Aorta (tissue), 5 donors: ENCODE data around the gene RAD17. TPM values are rescaled to one million over a fixed set of nuclear protein-coding genes. Genes with fewer than 3 reads are reported as not detected.
"Not testable (repeated sequence)": the region's sequence is repeated elsewhere in the genome, so short reads cannot be mapped to it uniquely, and the experiment has no call there.

Source experiments
- ATAC-seq: fragments of 200-7000 bp; cut with Tn5 transposase; one replicate; pipeline ENCODE4 v1.9.1; 2022; ENCODE audit warnings: moderate library complexity; ENCODE audit not compliant: low FRiP score
- DNase-seq, 2 donors: peaks; one replicate each; pipeline ENCODE4 v3.0.0-alpha.2; 2020
- H3K27ac ChIP-seq, 2 donors: one replicate each; pipeline ENCODE4 v1.5.1; 2013; ENCODE audit warnings: low read length in 2 of 2, mild to moderate bottlenecking in 2 of 2, moderate library complexity in 2 of 2, control low read depth in 1 of 2, inconsistent platforms in 1 of 2, low read depth in 1 of 2
- H3K27me3 ChIP-seq, 2 donors: one replicate each; pipeline ENCODE4 v1.6.1; 2013; ENCODE audit warnings: control low read depth in 1 of 2, low read length in 1 of 2, mild to moderate bottlenecking in 1 of 2, moderate library complexity in 1 of 2; ENCODE audit not compliant: insufficient read depth in 2 of 2, control insufficient read depth in 1 of 2
- H3K36me3 ChIP-seq, 2 donors: one replicate each; pipeline ENCODE4 v1.6.1; 2013; ENCODE audit warnings: control low read depth in 1 of 2, low read length in 1 of 2, mild to moderate bottlenecking in 1 of 2; ENCODE audit not compliant: insufficient read depth in 2 of 2, control insufficient read depth in 1 of 2
- H3K4me1 ChIP-seq, 2 donors: one replicate each; pipeline ENCODE4 v1.6.1; 2013; ENCODE audit warnings: low read length in 2 of 2, control low read depth in 1 of 2, mild to moderate bottlenecking in 1 of 2, moderate library complexity in 1 of 2; ENCODE audit not compliant: insufficient read depth in 2 of 2, control insufficient read depth in 1 of 2
- H3K4me3 ChIP-seq, 2 donors: one replicate each; pipeline ENCODE4 v1.5.1; 2013; ENCODE audit warnings: low read length in 2 of 2, control low read depth in 1 of 2, mild to moderate bottlenecking in 1 of 2
- H3K9me3 ChIP-seq: one replicate; pipeline ENCODE4 v1.6.1; 2013; ENCODE audit warnings: mild to moderate bottlenecking, low read length; ENCODE audit not compliant: control insufficient read depth
- WGBS, 2 donors: extraction: QIAGEN DNeasy Blood & Tissue Kit; methylation state at CpG; one replicate each; pipeline ENCODE4 v1.1.7; 2013; 5-methylcytosine and 5-hydroxymethylcytosine counted together
- intact Hi-C, 2 donors: fragments of 100-400 bp; cut with DNase I; formaldehyde crosslinking; loops; one replicate each; pipeline versions ENCODE4 v1.14.2 to v1.15.0; 2022
- polyA plus RNA-seq, 2 donors: library from polyadenylated mRNA; stranded (reverse); fragments of 200-250 nt; gene quantifications; one replicate each; pipeline ENCODE4 v1.2.3, GENCODE V29; 2013
- total RNA-seq, 2 donors: library from RNA; stranded (reverse); fragmentation: NEBNext Ultra II Directional; extraction: Animal tissue kit (Norgen Biotek cat#: 25700); gene quantifications; one replicate each; pipeline ENCODE4 v1.2.1, GENCODE V29; 2021
- donor health status: healthy with polysubstance abuse.
- donor health status: Bipolar disorder and iron deficiency.
- donor health status: DM: no; HTN: no; CAD: no.
- donor health status: DM: no; HTN: no; CAD: no.
- donor health status: DM: yes; HTN: yes; CAD: no.

RAD17 gene
- total and polyA plus RNA-seq, 4 donors = 13.9 to 18.0 (median 16.6) TPM

DNA sequence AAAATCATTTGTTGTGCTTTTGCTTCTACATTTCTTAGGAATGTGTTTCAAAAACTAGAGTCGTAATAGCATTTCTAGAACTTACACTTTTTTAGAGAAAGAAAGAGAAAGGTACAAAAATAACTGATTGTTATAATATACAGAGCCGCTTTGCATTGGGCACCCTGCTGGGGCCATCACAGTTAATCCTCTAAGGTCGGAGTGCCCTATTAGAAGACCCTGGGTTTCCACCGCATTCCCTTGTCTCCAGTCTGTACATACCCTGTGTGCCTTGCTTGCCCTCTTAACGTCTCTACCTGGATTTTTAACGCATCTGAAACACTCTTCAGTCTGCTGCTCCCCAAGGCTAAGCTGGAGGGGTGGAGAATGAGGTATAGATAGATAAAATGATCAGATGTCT, 46.6 kb downstream of the RAD17 start:
- 86 to 93% methylated on average over 6 of the region's 6 CpGs for WGBS, 2 donors
- Histone ChIP-seq H3K9me3 (no peaks in the 10 kb centered on the region), H3K4me1 (no peaks in the 10 kb centered on the region), H3K27me3 (no peaks in the 10 kb centered on the region), H3K4me3 (no peak overlapping the region), H3K27ac (no peak overlapping the region), H3K36me3 (no peaks in the 10 kb centered on the region)
- intact Hi-C loops = no loop called here
- no peak for DNase-seq
- ATAC-seq = no peak

DNA sequence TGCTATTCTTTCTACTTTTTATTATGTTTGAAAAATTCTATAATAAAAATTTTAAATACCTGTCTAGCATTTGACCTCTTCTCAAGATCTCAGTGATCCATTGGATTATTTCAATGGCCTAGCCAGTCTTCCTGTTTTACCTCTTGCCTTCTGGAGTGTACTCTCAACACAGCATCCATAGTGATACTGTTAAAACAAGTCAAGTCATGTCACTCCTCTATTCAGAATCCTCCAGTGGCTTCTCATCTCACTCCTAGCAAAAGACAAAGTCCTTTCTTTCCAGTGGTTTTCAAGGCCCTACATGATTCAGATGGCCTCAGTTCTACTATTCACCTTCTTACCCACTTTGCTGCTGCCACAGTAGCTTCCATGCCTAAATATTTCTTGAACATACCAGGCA, 47.1 kb downstream of the RAD17 start:
- no peak overlapping the region for H3K4me3 ChIP-seq
- ATAC-seq = no peak
- intact Hi-C loops = no loop called here

GRCh38 chr5:69418554-69418953, 48.9 kb downstream of the RAD17 start:
- intact Hi-C loops = no loop called here
- WGBS, 2 donors = 64 to 87% methylated on average over 3 of the region's 3 CpGs

More for the DNA sequence above, 47.1 kb downstream of the RAD17 start:
- Histone ChIP-seq H3K4me1 (no peaks in the 10 kb centered on the region), H3K36me3 (no peaks in the 10 kb centered on the region), H3K27ac (no peak overlapping the region), H3K9me3 (no peaks in the 10 kb centered on the region), H3K27me3 (no peaks in the 10 kb centered on the region)
- no peak for DNase-seq

DNA sequence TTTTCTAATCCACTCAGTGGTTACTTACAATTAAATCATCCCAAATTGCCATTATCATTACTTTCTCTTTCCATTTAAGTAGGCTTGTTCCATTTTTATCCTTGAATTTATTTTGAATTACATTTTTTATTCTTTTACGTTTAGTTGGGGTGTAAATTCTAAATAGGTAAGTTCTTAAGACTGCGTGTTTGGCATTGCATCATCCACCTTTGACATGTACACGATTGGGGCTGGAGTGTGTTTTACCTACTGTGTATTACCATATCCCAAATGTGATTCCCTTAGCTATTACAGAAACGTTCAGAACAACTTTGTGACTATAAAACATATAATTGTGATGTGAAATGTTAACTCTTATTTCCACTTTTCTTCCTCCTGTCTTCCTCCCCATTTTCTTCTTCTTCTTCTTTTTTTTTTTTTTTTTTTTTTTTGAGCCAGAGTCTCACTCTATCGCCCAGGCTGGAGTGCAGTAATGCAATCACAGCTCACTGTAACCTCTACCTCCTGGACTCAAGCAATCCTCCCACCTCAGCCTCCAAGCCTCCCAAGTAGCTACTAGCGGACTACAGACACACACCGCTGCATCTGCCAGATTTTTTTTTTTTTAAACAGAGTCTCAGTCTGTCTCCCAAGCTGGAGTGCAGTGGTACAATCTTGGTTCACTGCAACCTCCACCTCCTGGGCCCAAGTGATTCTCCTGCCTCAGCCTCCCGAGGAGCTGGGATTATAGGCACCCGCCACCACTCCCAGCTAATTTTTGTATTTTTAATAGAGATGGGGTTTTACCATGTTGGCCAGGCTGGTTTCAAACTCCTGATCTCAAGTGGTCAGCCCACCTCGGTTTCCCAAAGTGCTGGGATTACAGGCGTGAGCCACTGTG, 62.0 kb downstream of the RAD17 start:
- Histone ChIP-seq H3K36me3 (no peaks in the 10 kb centered on the region), H3K4me1 (no peaks in the 10 kb centered on the region), H3K27ac (no peak overlapping the region), H3K4me3 (no peak overlapping the region), H3K9me3 (no peaks in the 10 kb centered on the region), H3K27me3 (no peaks in the 10 kb centered on the region)
- intact Hi-C loops = no loop called here
- DNase-seq = no peak
- no peak for ATAC-seq
- WGBS, 2 donors = 84% methylated on average over 11 of the region's 11 CpGs

More at GRCh38 chr5:69418554-69418953, 48.9 kb downstream of the RAD17 start:
- H3K4me3 ChIP-seq = no peak overlapping the region
- ATAC-seq (no peak), DNase-seq (no peak)
- no peak overlapping the region for H3K27ac ChIP-seq
- H3K27me3 ChIP-seq = no peaks in the 10 kb centered on the region
- no peaks in the 10 kb centered on the region for H3K36me3 ChIP-seq
- H3K9me3 ChIP-seq = no peaks in the 10 kb centered on the region
- H3K4me1 ChIP-seq = no peaks in the 10 kb centered on the region

- no peak for DNase-seq
These were observed 63.0 kb downstream of the RAD17 start for GRCh38 chr5:69432412-69433206.

GRCh38 chr5:69435276-69435884, 65.8 kb downstream of the RAD17 start:
- H3K36me3 ChIP-seq, DNase-seq, H3K9me3 ChIP-seq, H3K4me3 ChIP-seq, intact Hi-C loops, H3K27ac ChIP-seq, ATAC-seq, H3K4me1 ChIP-seq, H3K27me3 ChIP-seq: not testable (repeated sequence)
- WGBS, 2 donors = 90 to 92% methylated on average over 5 of the region's 5 CpGs

More at GRCh38 chr5:69432412-69433206, 63.0 kb downstream of the RAD17 start:
- WGBS, 2 donors = 86 to 90% methylated on average over 8 of the region's 8 CpGs
- H3K27ac ChIP-seq = no peak overlapping the region
- H3K27me3 ChIP-seq = no peaks in the 10 kb centered on the region
- ATAC-seq = no peak
- H3K4me3 ChIP-seq = no peak overlapping the region
- no peaks in the 10 kb centered on the region for H3K36me3 ChIP-seq
- H3K9me3 ChIP-seq = no peaks in the 10 kb centered on the region
- intact Hi-C loops = no loop called here
- no peaks in the 10 kb centered on the region for H3K4me1 ChIP-seq

DNA sequence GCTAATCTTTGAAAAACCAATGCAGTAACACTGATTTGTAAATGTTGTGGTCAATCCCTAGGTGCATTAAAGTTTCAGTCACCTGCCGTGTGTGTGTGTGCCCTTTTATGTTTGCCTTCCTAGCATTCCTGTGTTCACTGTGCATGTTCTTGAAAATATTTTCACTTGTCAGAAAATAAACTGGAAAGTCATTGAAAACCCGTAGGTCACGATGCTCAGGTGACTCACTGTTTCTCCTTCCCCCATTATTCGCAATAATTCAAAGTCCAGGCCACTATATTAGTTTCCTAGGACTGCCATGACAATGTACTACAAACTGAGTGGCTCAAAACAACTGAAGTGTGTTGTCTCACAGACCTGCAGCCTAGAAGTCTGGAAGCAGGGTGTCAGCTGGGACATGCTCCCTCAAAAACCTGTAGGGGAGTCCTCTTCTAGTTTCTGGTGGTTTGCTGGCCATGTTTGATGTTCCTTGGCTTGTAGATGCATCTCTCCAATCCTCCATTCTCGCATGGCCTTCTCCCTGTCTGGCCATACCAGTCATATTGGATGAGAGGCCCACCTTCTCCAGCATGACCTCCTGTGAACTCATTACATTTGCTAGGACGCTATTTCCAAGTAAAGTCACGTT, 74.6 kb downstream of the RAD17 start:
- ATAC-seq = no peak
- no peak for DNase-seq
- Histone ChIP-seq H3K4me1 (no peaks in the 10 kb centered on the region), H3K27me3 (no peaks in the 10 kb centered on the region), H3K27ac (no peak overlapping the region), H3K9me3 (no peaks in the 10 kb centered on the region), H3K36me3 (no peaks in the 10 kb centered on the region), H3K4me3 (no peak overlapping the region)
- intact Hi-C loops = no loop called here
- 87 to 88% methylated on average over 7 of the region's 7 CpGs for WGBS, 2 donors

GRCh38 chr5:69449511-69449910, 79.9 kb downstream of the RAD17 start:
- ATAC-seq (no peak), DNase-seq (no peak)
- no peak overlapping the region for H3K4me3 ChIP-seq
- intact Hi-C loops = no loop called here
- no peaks in the 10 kb centered on the region for H3K36me3 ChIP-seq
- no peak overlapping the region for H3K27ac ChIP-seq
- H3K4me1 ChIP-seq = no peaks in the 10 kb centered on the region
- no peaks in the 10 kb centered on the region for H3K27me3 ChIP-seq
- WGBS, 2 donors = 90 to 91% methylated on average over 8 of the region's 8 CpGs
- H3K9me3 ChIP-seq = no peaks in the 10 kb centered on the region
